NCI-H345 treated with DMSO at 0.1 percent for 48 hours (cell line): ENCODE data around the gene PIEZO2.
"Not testable (repeated sequence)": the region's sequence is repeated elsewhere in the genome, so short reads cannot be mapped to it uniquely, and the experiment has no call there.

ENCODE experiments used
- DNase-seq: peaks from one replicate; lab custom pipeline; 2025; ENCODE audit not compliant: unreplicated experiment; lab: John Stamatoyannopoulos, UW

PIEZO2 gene

GRCh38 chr18:10689236-10690034 is 459.9 kb downstream of the PIEZO2 start:
- no peak for DNase-seq

GRCh38 chr18:10688766-10689165 is 460.6 kb downstream of the PIEZO2 start:
- no peak for DNase-seq

- DNase-seq: no peak
These were observed 462.0 kb downstream of the PIEZO2 start for GRCh38 chr18:10687161-10687925.

GRCh38 chr18:10686308-10686707 is 463.1 kb downstream of the PIEZO2 start:
- DNase-seq: no peak

- no peak for DNase-seq
These were observed 463.9 kb downstream of the PIEZO2 start for GRCh38 chr18:10685484-10685883.

GRCh38 chr18:10682368-10682714 is 467.0 kb downstream of the PIEZO2 start:
- no peak for DNase-seq

- no peak for DNase-seq
These were observed 467.6 kb downstream of the PIEZO2 start for GRCh38 chr18:10681581-10682367.

GRCh38 chr18:10680271-10680596 is 469.1 kb downstream of the PIEZO2 start:
- DNase-seq: no peak

GRCh38 chr18:10679557-10680270 is 469.7 kb downstream of the PIEZO2 start:
- DNase-seq: no peak

GRCh38 chr18:10671441-10671840 is 477.9 kb downstream of the PIEZO2 start:
- DNase-seq: no peak

- no peak for DNase-seq
These were observed 478.5 kb downstream of the PIEZO2 start for GRCh38 chr18:10670856-10671255.

GRCh38 chr18:10669441-10670100 is 479.8 kb downstream of the PIEZO2 start:
- no peak for DNase-seq

- no peak for DNase-seq
These were observed 485.6 kb downstream of the PIEZO2 start for GRCh38 chr18:10663750-10664149.

- no peak for DNase-seq
These were observed 488.1 kb downstream of the PIEZO2 start for GRCh38 chr18:10661317-10661716.

GRCh38 chr18:10660179-10660884 is 489.0 kb downstream of the PIEZO2 start:
- no peak for DNase-seq

- DNase-seq: no peak
These were observed 489.8 kb downstream of the PIEZO2 start for GRCh38 chr18:10659594-10659993.

GRCh38 chr18:10659000-10659399 is 490.4 kb downstream of the PIEZO2 start:
- no peak for DNase-seq

- not testable (repeated sequence) for DNase-seq
These were observed 505.4 kb downstream of the PIEZO2 start for GRCh38 chr18:10644003-10644402.

- not testable (repeated sequence) for DNase-seq
These were observed 506.3 kb downstream of the PIEZO2 start for GRCh38 chr18:10642915-10643524.

GRCh38 chr18:10638539-10638885 is 510.9 kb downstream of the PIEZO2 start:
- not testable (repeated sequence) for DNase-seq
